Liver (tissue), 9 donors: Measurements from ENCODE around the gene THOC7. TPM values are rescaled to one million over a fixed set of nuclear protein-coding genes. Genes with fewer than 3 reads are reported as not detected.

Source experiments
- DNase-seq: peaks from one replicate; pipeline ENCODE4 v3.0.0-alpha.2; 2017; ENCODE audit warnings: low spot score
- H3K27ac ChIP-seq, 2 donors: one replicate each; pipeline ENCODE4 v1.7.0; 2013; ENCODE audit warnings: inconsistent platforms in 2 of 2, low read length in 2 of 2, control low read depth in 1 of 2, low read depth in 1 of 2, mild to moderate bottlenecking in 1 of 2
- H3K27me3 ChIP-seq, 4 donors: one replicate each; pipeline versions ENCODE4 v1.6.1 to v1.7.0; 2013; ENCODE audit warnings: low read length in 3 of 4, inconsistent platforms in 1 of 4, mild to moderate bottlenecking in 1 of 4, moderate library complexity in 1 of 4; ENCODE audit not compliant: control insufficient read depth in 4 of 4, insufficient read depth in 4 of 4
- H3K36me3 ChIP-seq, 4 donors: one replicate each; pipeline versions ENCODE4 v1.6.1 to v1.7.0; 2013; ENCODE audit warnings: low read length in 3 of 4, mild to moderate bottlenecking in 3 of 4, low read depth in 1 of 4, moderate library complexity in 1 of 4; ENCODE audit not compliant: control insufficient read depth in 4 of 4, insufficient read depth in 3 of 4
- H3K4me1 ChIP-seq, 4 donors: one replicate each; pipeline versions ENCODE4 v1.6.1 to v1.7.0; 2013; ENCODE audit warnings: low read length in 3 of 4, mild to moderate bottlenecking in 3 of 4, moderate library complexity in 1 of 4; ENCODE audit not compliant: control insufficient read depth in 4 of 4, insufficient read depth in 4 of 4
- H3K4me3 ChIP-seq, 3 donors: one replicate each; pipeline versions ENCODE4 v1.6.1 to v1.7.0; 2013; ENCODE audit warnings: low read length in 3 of 3, control low read depth in 1 of 3, low read depth in 1 of 3, mild to moderate bottlenecking in 1 of 3
- H3K9ac ChIP-seq, 2 donors: one replicate each; pipeline ENCODE4 v1.7.0; 2013; ENCODE audit warnings: low read length in 2 of 2, mild to moderate bottlenecking in 2 of 2, moderate library complexity in 2 of 2, control low read depth in 1 of 2, low read depth in 1 of 2
- H3K9me3 ChIP-seq, 4 donors: one replicate each; pipeline versions ENCODE4 v1.6.1 to v1.7.0; 2013; ENCODE audit warnings: low read length in 3 of 4; ENCODE audit not compliant: control insufficient read depth in 4 of 4
- ATF3 ChIP-seq: IDR thresholded peaks from 2 replicates; pipeline ENCODE4 v1.6.1; 2016; ENCODE audit warnings: antibody characterized with exemption
- EGR1 ChIP-seq, 2 donors: IDR thresholded peaks; 2 replicates each; pipeline ENCODE4 v1.6.1; 2016 to 2018; ENCODE audit warnings: antibody characterized with exemption in 2 of 2, low read depth in 2 of 2
- FOXA1 ChIP-seq: IDR thresholded peaks from 2 replicates; pipeline ENCODE4 v1.6.1; 2016; ENCODE audit warnings: antibody characterized with exemption
- FOXA2 ChIP-seq: IDR thresholded peaks from 2 replicates; pipeline ENCODE4 v1.6.1; 2016; ENCODE audit warnings: antibody characterized with exemption
- GABPA ChIP-seq, 2 donors: IDR thresholded peaks in 1 of 2; conservative IDR thresholded peaks in 1 of 2; 2 replicates each; pipeline ENCODE4 v1.6.1; 2016; ENCODE audit warnings: antibody characterized with exemption in 2 of 2, mild to moderate bottlenecking in 1 of 2, moderate library complexity in 1 of 2
- HNF4A ChIP-seq, 2 donors: conservative IDR thresholded peaks; 2 replicates each; pipeline ENCODE4 v1.6.1; 2016; ENCODE audit warnings: antibody characterized with exemption in 2 of 2, mild to moderate bottlenecking in 2 of 2
- HNF4G ChIP-seq: IDR thresholded peaks from 2 replicates; pipeline ENCODE4 v1.6.1; 2016; ENCODE audit warnings: antibody characterized with exemption
- JUND ChIP-seq, 2 donors: IDR thresholded peaks; 2 replicates each; pipeline ENCODE4 v1.6.1; 2016; ENCODE audit warnings: antibody characterized with exemption in 2 of 2
- NR2F2 ChIP-seq: IDR thresholded peaks from 2 replicates; pipeline ENCODE4 v1.6.1; 2016; ENCODE audit warnings: antibody characterized with exemption
- RAD21 ChIP-seq, 2 donors: IDR thresholded peaks; 2 replicates each; pipeline ENCODE4 v1.6.1; 2016; ENCODE audit warnings: antibody characterized with exemption in 2 of 2, mild to moderate bottlenecking in 2 of 2
- REST ChIP-seq: IDR thresholded peaks from 2 replicates; pipeline ENCODE4 v1.6.1; 2016; ENCODE audit warnings: antibody characterized with exemption, mild to moderate bottlenecking
- RXRA ChIP-seq, 2 donors: IDR thresholded peaks; 2 replicates each; pipeline ENCODE4 v1.6.1; 2017 to 2018; ENCODE audit warnings: antibody characterized with exemption in 2 of 2, mild to moderate bottlenecking in 1 of 2
- SP1 ChIP-seq: IDR thresholded peaks from 2 replicates; pipeline ENCODE4 v1.6.1; 2018; ENCODE audit warnings: antibody characterized with exemption, mild to moderate bottlenecking
- TAF1 ChIP-seq: conservative IDR thresholded peaks from 2 replicates; pipeline ENCODE4 v1.6.1; 2016; ENCODE audit warnings: antibody characterized with exemption, mild to moderate bottlenecking
- YY1 ChIP-seq: IDR thresholded peaks from 2 replicates; pipeline ENCODE4 v1.6.1; 2016; ENCODE audit warnings: antibody characterized with exemption, mild to moderate bottlenecking
- ZBTB33 ChIP-seq: IDR thresholded peaks from 2 replicates; pipeline ENCODE4 v1.6.1; 2016; ENCODE audit warnings: antibody characterized with exemption
- WGBS: extraction: QIAGEN DNeasy Blood & Tissue Kit; methylation state at CpG from one replicate; pipeline ENCODE4 v1.1.7; 2013; 5-methylcytosine and 5-hydroxymethylcytosine counted together
- polyA plus RNA-seq, 2 donors: library from polyadenylated mRNA; stranded (reverse) in 1 of 2; unstranded in 1 of 2; fragments of 200-250 nt in 1 of 2; fragments of >200 nt in 1 of 2; fragmentation: Nextera tagmentation in 1 of 2; extraction: Ambion mirVana in 1 of 2; gene quantifications; one replicate each; pipeline versions ENCODE4 v1.2.1 to v1.2.3, GENCODE V29; 2013 to 2015
- total RNA-seq, 2 donors: library from RNA; depleted of rRNA; stranded (reverse); fragments of >200 nt; gene quantifications; one replicate each; pipeline ENCODE4 v1.2.3, GENCODE V29; 2014
- TF ChIP-seq, protein P1 (sequence below): IDR thresholded peaks from 2 replicates; pipeline ENCODE4 v1.6.1; 2016; ENCODE audit warnings: antibody characterized with exemption
- TF ChIP-seq, protein P2 (sequence below): fragments of 150-350 bp; IDR thresholded peaks from 2 replicates; pipeline ENCODE4 v1.5.1; 2017; ENCODE audit warnings: improper control_type of control experiment, low read depth, low read length; ENCODE audit not compliant: missing input control
- donor health status: healthy.
- donor health status: healthy.
- donor health status: healthy.
- donor health status: healthy.
- donor health status: healthy.

The THOC7 gene
- total and polyA plus RNA-seq, 4 donors = 11.7 to 38.6 (median 23.0) TPM

DNA sequence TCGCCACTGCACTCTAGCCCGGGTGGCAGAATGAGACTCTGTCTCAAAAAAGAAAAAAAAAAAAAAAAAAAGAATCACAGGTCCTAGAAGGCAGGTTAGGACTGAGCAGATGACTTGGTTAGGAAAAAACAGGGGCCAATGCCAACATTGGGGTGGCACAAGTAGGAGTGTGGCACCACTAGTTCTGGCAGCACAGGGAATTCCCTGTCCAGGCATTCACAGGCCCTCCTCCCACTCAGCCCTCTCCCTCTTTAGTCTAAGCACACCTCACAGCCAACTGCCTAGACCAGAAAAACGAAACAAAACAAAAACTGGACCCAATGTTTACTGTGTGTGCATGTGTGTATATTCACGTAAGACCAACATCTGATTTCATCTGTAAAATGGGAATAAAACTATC lies 10.5 kb downstream of the THOC7 start:
- Histone ChIP-seq H3K27me3 (no peaks in the 10 kb centered on the region), H3K4me1 (peaks cover 0 to 5% (median 2%) of the 10 kb centered on the region in 4 donors), H3K9me3 (no peaks in the 10 kb centered on the region), H3K9ac (no peak overlapping the region), H3K4me3 (no peak overlapping the region), H3K27ac (no peak overlapping the region), H3K36me3 (no peaks in the 10 kb centered on the region)
- WGBS = 96% methylated on average over 4 of the region's 4 CpGs
- no peak for TF ChIP-seq EGR1 (IDR thresholded peaks at IDR 0.05; ENCODE audit: low read depth in 2 of 2)
- no peak for TF ChIP-seq REST
- TF ChIP-seq HNF4A (conservative IDR thresholded peaks at IDR 0.05) = no peak
- no peak for TF ChIP-seq FOXA2
- TF ChIP-seq ATF3 = no peak
- no peak for TF ChIP-seq YY1
- TF ChIP-seq, protein P1, sequence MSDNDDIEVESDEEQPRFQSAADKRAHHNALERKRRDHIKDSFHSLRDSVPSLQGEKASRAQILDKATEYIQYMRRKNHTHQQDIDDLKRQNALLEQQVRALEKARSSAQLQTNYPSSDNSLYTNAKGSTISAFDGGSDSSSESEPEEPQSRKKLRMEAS = no peak
- no peak for TF ChIP-seq ZBTB33
- TF ChIP-seq GABPA (IDR thresholded peaks at IDR 0.05 in 1 of 2, conservative IDR thresholded peaks at IDR 0.05 in 1 of 2) = no peak
- no peak for TF ChIP-seq SP1
- no peak for TF ChIP-seq RAD21 (IDR thresholded peaks at IDR 0.05)
- no peak for TF ChIP-seq HNF4G
- no peak for TF ChIP-seq FOXA1
- no peak for TF ChIP-seq TAF1
- TF ChIP-seq RXRA (IDR thresholded peaks at IDR 0.05) = no peak
- TF ChIP-seq NR2F2 = no peak
- TF ChIP-seq JUND (IDR thresholded peaks at IDR 0.05) = no peak
- TF ChIP-seq, protein P2, sequence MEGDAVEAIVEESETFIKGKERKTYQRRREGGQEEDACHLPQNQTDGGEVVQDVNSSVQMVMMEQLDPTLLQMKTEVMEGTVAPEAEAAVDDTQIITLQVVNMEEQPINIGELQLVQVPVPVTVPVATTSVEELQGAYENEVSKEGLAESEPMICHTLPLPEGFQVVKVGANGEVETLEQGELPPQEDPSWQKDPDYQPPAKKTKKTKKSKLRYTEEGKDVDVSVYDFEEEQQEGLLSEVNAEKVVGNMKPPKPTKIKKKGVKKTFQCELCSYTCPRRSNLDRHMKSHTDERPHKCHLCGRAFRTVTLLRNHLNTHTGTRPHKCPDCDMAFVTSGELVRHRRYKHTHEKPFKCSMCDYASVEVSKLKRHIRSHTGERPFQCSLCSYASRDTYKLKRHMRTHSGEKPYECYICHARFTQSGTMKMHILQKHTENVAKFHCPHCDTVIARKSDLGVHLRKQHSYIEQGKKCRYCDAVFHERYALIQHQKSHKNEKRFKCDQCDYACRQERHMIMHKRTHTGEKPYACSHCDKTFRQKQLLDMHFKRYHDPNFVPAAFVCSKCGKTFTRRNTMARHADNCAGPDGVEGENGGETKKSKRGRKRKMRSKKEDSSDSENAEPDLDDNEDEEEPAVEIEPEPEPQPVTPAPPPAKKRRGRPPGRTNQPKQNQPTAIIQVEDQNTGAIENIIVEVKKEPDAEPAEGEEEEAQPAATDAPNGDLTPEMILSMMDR = no peak
- no peak for DNase-seq
